Liver (tissue), 9 donors: ENCODE measurements around the gene ECPAS. TPM values are rescaled to one million over a fixed set of nuclear protein-coding genes. Genes with fewer than 3 reads are reported as not detected.

Source experiments
- DNase-seq: peaks from one replicate; pipeline ENCODE4 v3.0.0-alpha.2; 2017; ENCODE audit warnings: low spot score
- H3K27ac ChIP-seq, 2 donors: one replicate each; pipeline ENCODE4 v1.7.0; 2013; ENCODE audit warnings: inconsistent platforms in 2 of 2, low read length in 2 of 2, control low read depth in 1 of 2, low read depth in 1 of 2, mild to moderate bottlenecking in 1 of 2
- H3K27me3 ChIP-seq, 4 donors: one replicate each; pipeline versions ENCODE4 v1.6.1 to v1.7.0; 2013; ENCODE audit warnings: low read length in 3 of 4, inconsistent platforms in 1 of 4, mild to moderate bottlenecking in 1 of 4, moderate library complexity in 1 of 4; ENCODE audit not compliant: control insufficient read depth in 4 of 4, insufficient read depth in 4 of 4
- H3K36me3 ChIP-seq, 4 donors: one replicate each; pipeline versions ENCODE4 v1.6.1 to v1.7.0; 2013; ENCODE audit warnings: low read length in 3 of 4, mild to moderate bottlenecking in 3 of 4, low read depth in 1 of 4, moderate library complexity in 1 of 4; ENCODE audit not compliant: control insufficient read depth in 4 of 4, insufficient read depth in 3 of 4
- H3K4me1 ChIP-seq, 4 donors: one replicate each; pipeline versions ENCODE4 v1.6.1 to v1.7.0; 2013; ENCODE audit warnings: low read length in 3 of 4, mild to moderate bottlenecking in 3 of 4, moderate library complexity in 1 of 4; ENCODE audit not compliant: control insufficient read depth in 4 of 4, insufficient read depth in 4 of 4
- H3K4me3 ChIP-seq, 3 donors: one replicate each; pipeline versions ENCODE4 v1.6.1 to v1.7.0; 2013; ENCODE audit warnings: low read length in 3 of 3, control low read depth in 1 of 3, low read depth in 1 of 3, mild to moderate bottlenecking in 1 of 3
- H3K9ac ChIP-seq, 2 donors: one replicate each; pipeline ENCODE4 v1.7.0; 2013; ENCODE audit warnings: low read length in 2 of 2, mild to moderate bottlenecking in 2 of 2, moderate library complexity in 2 of 2, control low read depth in 1 of 2, low read depth in 1 of 2
- H3K9me3 ChIP-seq, 4 donors: one replicate each; pipeline versions ENCODE4 v1.6.1 to v1.7.0; 2013; ENCODE audit warnings: low read length in 3 of 4; ENCODE audit not compliant: control insufficient read depth in 4 of 4
- FOXA1 ChIP-seq: IDR thresholded peaks from 2 replicates; pipeline ENCODE4 v1.6.1; 2016; ENCODE audit warnings: antibody characterized with exemption
- FOXA2 ChIP-seq: IDR thresholded peaks from 2 replicates; pipeline ENCODE4 v1.6.1; 2016; ENCODE audit warnings: antibody characterized with exemption
- GABPA ChIP-seq, 2 donors: IDR thresholded peaks in 1 of 2; conservative IDR thresholded peaks in 1 of 2; 2 replicates each; pipeline ENCODE4 v1.6.1; 2016; ENCODE audit warnings: antibody characterized with exemption in 2 of 2, mild to moderate bottlenecking in 1 of 2, moderate library complexity in 1 of 2
- HNF4A ChIP-seq, 2 donors: conservative IDR thresholded peaks; 2 replicates each; pipeline ENCODE4 v1.6.1; 2016; ENCODE audit warnings: antibody characterized with exemption in 2 of 2, mild to moderate bottlenecking in 2 of 2
- HNF4G ChIP-seq: IDR thresholded peaks from 2 replicates; pipeline ENCODE4 v1.6.1; 2016; ENCODE audit warnings: antibody characterized with exemption
- JUND ChIP-seq, 2 donors: IDR thresholded peaks; 2 replicates each; pipeline ENCODE4 v1.6.1; 2016; ENCODE audit warnings: antibody characterized with exemption in 2 of 2
- MAX ChIP-seq: IDR thresholded peaks from 2 replicates; pipeline ENCODE4 v1.6.1; 2016; ENCODE audit warnings: antibody characterized with exemption
- NR2F2 ChIP-seq: IDR thresholded peaks from 2 replicates; pipeline ENCODE4 v1.6.1; 2016; ENCODE audit warnings: antibody characterized with exemption
- RXRA ChIP-seq, 2 donors: IDR thresholded peaks; 2 replicates each; pipeline ENCODE4 v1.6.1; 2017 to 2018; ENCODE audit warnings: antibody characterized with exemption in 2 of 2, mild to moderate bottlenecking in 1 of 2
- SP1 ChIP-seq: IDR thresholded peaks from 2 replicates; pipeline ENCODE4 v1.6.1; 2018; ENCODE audit warnings: antibody characterized with exemption, mild to moderate bottlenecking
- TAF1 ChIP-seq: conservative IDR thresholded peaks from 2 replicates; pipeline ENCODE4 v1.6.1; 2016; ENCODE audit warnings: antibody characterized with exemption, mild to moderate bottlenecking
- YY1 ChIP-seq: IDR thresholded peaks from 2 replicates; pipeline ENCODE4 v1.6.1; 2016; ENCODE audit warnings: antibody characterized with exemption, mild to moderate bottlenecking
- ZBTB33 ChIP-seq: IDR thresholded peaks from 2 replicates; pipeline ENCODE4 v1.6.1; 2016; ENCODE audit warnings: antibody characterized with exemption
- WGBS: extraction: QIAGEN DNeasy Blood & Tissue Kit; methylation state at CpG from one replicate; pipeline ENCODE4 v1.1.7; 2013; 5-methylcytosine and 5-hydroxymethylcytosine counted together
- polyA plus RNA-seq, 2 donors: library from polyadenylated mRNA; stranded (reverse) in 1 of 2; unstranded in 1 of 2; fragments of 200-250 nt in 1 of 2; fragments of >200 nt in 1 of 2; fragmentation: Nextera tagmentation in 1 of 2; extraction: Ambion mirVana in 1 of 2; gene quantifications; one replicate each; pipeline versions ENCODE4 v1.2.1 to v1.2.3, GENCODE V29; 2013 to 2015
- total RNA-seq, 2 donors: library from RNA; depleted of rRNA; stranded (reverse); fragments of >200 nt; gene quantifications; one replicate each; pipeline ENCODE4 v1.2.3, GENCODE V29; 2014
- TF ChIP-seq, protein P1 (sequence below): IDR thresholded peaks from 2 replicates; pipeline ENCODE4 v1.6.1; 2016; ENCODE audit warnings: antibody characterized with exemption
- TF ChIP-seq, protein P2 (sequence below): fragments of 150-350 bp; IDR thresholded peaks from 2 replicates; pipeline ENCODE4 v1.5.1; 2017; ENCODE audit warnings: improper control_type of control experiment, low read depth, low read length; ENCODE audit not compliant: missing input control
- TF ChIP-seq, protein P3 (sequence below): IDR thresholded peaks from 2 replicates; pipeline ENCODE4 v1.6.1; 2016; ENCODE audit warnings: antibody characterized with exemption, mild to moderate bottlenecking
- donor health status: healthy.
- donor health status: healthy.
- donor health status: healthy.
- donor health status: healthy.
- donor health status: healthy.

ECPAS gene
- total and polyA plus RNA-seq, 4 donors = 14.7 to 60.8 (median 26.3) TPM

DNA sequence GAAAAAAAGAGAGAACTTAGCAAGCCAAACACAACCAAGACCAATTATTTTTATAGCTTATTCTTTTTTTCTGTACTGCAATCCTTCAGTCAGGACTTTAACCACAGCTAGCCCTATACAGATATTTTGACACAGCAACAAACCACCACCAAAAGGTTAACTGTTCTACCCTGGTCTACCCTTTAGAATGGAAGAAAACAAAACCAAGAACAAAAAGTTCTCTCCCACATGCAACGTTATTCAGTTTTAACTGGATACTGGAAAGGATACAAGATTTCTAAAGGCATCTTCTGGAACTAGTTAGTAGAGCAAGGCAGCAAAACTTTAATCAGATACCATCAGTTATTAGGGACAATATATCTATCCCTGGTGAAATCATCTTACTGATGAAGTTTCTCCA lies 32.6 kb downstream of the ECPAS start:
- Histone ChIP-seq H3K9me3 (no peaks in the 10 kb centered on the region), H3K36me3 (peaks cover 0 to 13% (median 7%) of the 10 kb centered on the region in 4 donors), H3K4me3 (no peak overlapping the region), H3K4me1 (peaks cover 0 to 1% (median under 1%) of the 10 kb centered on the region in 4 donors), H3K27me3 (no peaks in the 10 kb centered on the region), H3K27ac (no peak overlapping the region), H3K9ac (no peak overlapping the region)
- 28% methylated on average over 1 of the region's 1 CpG for WGBS
- no peak for DNase-seq
- TF ChIP-seq ZBTB33 (no peak), HNF4A (conservative IDR thresholded peaks at IDR 0.05) (no peak), JUND (IDR thresholded peaks at IDR 0.05) (no peak), NR2F2 (no peak), GABPA (IDR thresholded peaks at IDR 0.05 in 1 of 2, conservative IDR thresholded peaks at IDR 0.05 in 1 of 2) (no peak), YY1 (no peak), RXRA (IDR thresholded peaks at IDR 0.05) (no peak), FOXA1 (no peak), HNF4G (no peak), SP1 (no peak), MAX (no peak), TAF1 (no peak), FOXA2 (no peak)
- TF ChIP-seq, protein P1, sequence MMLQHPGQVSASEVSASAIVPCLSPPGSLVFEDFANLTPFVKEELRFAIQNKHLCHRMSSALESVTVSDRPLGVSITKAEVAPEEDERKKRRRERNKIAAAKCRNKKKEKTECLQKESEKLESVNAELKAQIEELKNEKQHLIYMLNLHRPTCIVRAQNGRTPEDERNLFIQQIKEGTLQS = no peak
- TF ChIP-seq, protein P2, sequence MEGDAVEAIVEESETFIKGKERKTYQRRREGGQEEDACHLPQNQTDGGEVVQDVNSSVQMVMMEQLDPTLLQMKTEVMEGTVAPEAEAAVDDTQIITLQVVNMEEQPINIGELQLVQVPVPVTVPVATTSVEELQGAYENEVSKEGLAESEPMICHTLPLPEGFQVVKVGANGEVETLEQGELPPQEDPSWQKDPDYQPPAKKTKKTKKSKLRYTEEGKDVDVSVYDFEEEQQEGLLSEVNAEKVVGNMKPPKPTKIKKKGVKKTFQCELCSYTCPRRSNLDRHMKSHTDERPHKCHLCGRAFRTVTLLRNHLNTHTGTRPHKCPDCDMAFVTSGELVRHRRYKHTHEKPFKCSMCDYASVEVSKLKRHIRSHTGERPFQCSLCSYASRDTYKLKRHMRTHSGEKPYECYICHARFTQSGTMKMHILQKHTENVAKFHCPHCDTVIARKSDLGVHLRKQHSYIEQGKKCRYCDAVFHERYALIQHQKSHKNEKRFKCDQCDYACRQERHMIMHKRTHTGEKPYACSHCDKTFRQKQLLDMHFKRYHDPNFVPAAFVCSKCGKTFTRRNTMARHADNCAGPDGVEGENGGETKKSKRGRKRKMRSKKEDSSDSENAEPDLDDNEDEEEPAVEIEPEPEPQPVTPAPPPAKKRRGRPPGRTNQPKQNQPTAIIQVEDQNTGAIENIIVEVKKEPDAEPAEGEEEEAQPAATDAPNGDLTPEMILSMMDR = no peak
- TF ChIP-seq, protein P3, sequence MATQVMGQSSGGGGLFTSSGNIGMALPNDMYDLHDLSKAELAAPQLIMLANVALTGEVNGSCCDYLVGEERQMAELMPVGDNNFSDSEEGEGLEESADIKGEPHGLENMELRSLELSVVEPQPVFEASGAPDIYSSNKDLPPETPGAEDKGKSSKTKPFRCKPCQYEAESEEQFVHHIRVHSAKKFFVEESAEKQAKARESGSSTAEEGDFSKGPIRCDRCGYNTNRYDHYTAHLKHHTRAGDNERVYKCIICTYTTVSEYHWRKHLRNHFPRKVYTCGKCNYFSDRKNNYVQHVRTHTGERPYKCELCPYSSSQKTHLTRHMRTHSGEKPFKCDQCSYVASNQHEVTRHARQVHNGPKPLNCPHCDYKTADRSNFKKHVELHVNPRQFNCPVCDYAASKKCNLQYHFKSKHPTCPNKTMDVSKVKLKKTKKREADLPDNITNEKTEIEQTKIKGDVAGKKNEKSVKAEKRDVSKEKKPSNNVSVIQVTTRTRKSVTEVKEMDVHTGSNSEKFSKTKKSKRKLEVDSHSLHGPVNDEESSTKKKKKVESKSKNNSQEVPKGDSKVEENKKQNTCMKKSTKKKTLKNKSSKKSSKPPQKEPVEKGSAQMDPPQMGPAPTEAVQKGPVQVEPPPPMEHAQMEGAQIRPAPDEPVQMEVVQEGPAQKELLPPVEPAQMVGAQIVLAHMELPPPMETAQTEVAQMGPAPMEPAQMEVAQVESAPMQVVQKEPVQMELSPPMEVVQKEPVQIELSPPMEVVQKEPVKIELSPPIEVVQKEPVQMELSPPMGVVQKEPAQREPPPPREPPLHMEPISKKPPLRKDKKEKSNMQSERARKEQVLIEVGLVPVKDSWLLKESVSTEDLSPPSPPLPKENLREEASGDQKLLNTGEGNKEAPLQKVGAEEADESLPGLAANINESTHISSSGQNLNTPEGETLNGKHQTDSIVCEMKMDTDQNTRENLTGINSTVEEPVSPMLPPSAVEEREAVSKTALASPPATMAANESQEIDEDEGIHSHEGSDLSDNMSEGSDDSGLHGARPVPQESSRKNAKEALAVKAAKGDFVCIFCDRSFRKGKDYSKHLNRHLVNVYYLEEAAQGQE = no peak

GRCh38 chr9:111450124-111450523 lies 34.1 kb downstream of the ECPAS start:
- H3K27ac ChIP-seq = no peak overlapping the region
- H3K9ac ChIP-seq = no peak overlapping the region
- H3K4me1 ChIP-seq = no peaks in the 10 kb centered on the region
- no peak overlapping the region for H3K4me3 ChIP-seq
- WGBS = 79% methylated on average over 2 of the region's 2 CpGs
- DNase-seq = no peak
- H3K36me3 ChIP-seq = peaks cover 2 to 13% (median 7%) of the 10 kb centered on the region in 4 donors
- H3K27me3 ChIP-seq = no peaks in the 10 kb centered on the region
- no peaks in the 10 kb centered on the region for H3K9me3 ChIP-seq
- no peak for TF ChIP-seq JUND (IDR thresholded peaks at IDR 0.05)
- TF ChIP-seq, protein P3 = no peak
- TF ChIP-seq YY1 = no peak
- TF ChIP-seq, protein P1 = no peak
- TF ChIP-seq, protein P2 = no peak
- no peak for TF ChIP-seq TAF1
- no peak for TF ChIP-seq FOXA1
- TF ChIP-seq NR2F2 = no peak
